GM19397 (cell line): ENCODE measurements around the gene MRPL11.

Experiments
- ATAC-seq: cut with Tn5 transposase; IDR thresholded peaks from one replicate; pipeline ENCODE4 v1.9.1; 2021; ENCODE audit warnings: mild to moderate bottlenecking, moderate library complexity; ENCODE audit not compliant: unreplicated experiment

Gene MRPL11

GRCh38 chr11:66407651-66408050 is 31.0 kb downstream of the MRPL11 start:
- no peak for ATAC-seq

GRCh38 chr11:66393954-66394353 is 44.7 kb downstream of the MRPL11 start:
- no peak for ATAC-seq

GRCh38 chr11:66391322-66391721 is 47.3 kb downstream of the MRPL11 start:
- ATAC-seq: no peak

GRCh38 chr11:66388780-66389386 is 49.8 kb downstream of the MRPL11 start:
- ATAC-seq: no peak

- no peak for ATAC-seq
Observed at GRCh38 chr11:66386171-66387069, 52.2 kb downstream of the MRPL11 start.
